Gastroesophageal sphincter (tissue), 3 donors: ENCODE data around the gene VWA5B2.

Experiments used
- CTCF ChIP-seq, 4 experiments: fragments of 200-600 bp in 2 of 4; fragments of 450-650 bp in 2 of 4; sonication (generic) in 1 of 4; IDR thresholded peaks; one replicate each; pipeline ENCODE4 v1.5.1; 2017 to 2019; ENCODE audit warnings: antibody characterized with exemption in 4 of 4, mild to moderate bottlenecking in 2 of 4, moderate library complexity in 2 of 4
- EP300 ChIP-seq: sonication (generic); formaldehyde crosslinking; IDR thresholded peaks from one replicate; pipeline ENCODE4 v1.6.1; 2017; ENCODE audit warnings: antibody characterized with exemption, mild to moderate bottlenecking
- POLR2A ChIP-seq, 2 donors: fragments of 450-650 bp; IDR thresholded peaks; one replicate each; pipeline ENCODE4 v1.6.1; 2017; ENCODE audit warnings: antibody characterized with exemption in 2 of 2, mild to moderate bottlenecking in 2 of 2, moderate library complexity in 1 of 2

DNA sequence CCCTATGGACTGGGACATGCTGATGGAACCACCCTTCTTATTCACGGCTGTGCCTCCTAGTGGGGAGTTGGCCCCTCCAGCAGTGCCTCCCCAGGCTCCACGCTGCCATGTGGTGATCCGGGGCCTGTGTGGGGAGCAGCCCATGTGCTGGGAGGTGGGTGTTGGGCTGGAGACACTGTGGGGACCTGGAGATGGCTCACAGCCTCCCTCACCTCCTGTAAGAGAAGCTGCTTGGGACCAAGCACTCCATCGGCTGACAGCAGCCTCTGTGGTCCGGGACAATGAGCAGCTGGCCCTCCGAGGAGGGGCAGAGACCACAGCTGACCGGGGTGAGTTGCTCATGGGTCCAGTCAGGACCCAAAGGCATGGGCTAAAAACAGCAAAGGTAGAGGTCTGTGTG is 10.3 kb downstream of the VWA5B2 start:
- TF ChIP-seq POLR2A (IDR thresholded peaks at IDR 0.05), result no peak
- TF ChIP-seq CTCF (IDR thresholded peaks at IDR 0.05), result no peak
- TF ChIP-seq EP300, result no peak
